Jurkat, Clone E6-1 (cell line): ENCODE results near the gene TRNP1.
A peak's percentile ranks its signal among the peaks of the same experiment; 100 is the strongest.

ENCODE experiments used
- DNase-seq: peaks from one replicate; pipeline ENCODE4 v3.0.0-alpha.2; 2011; ENCODE audit warnings: low read depth, low spot score
- H3K4me3 ChIP-seq: 2 replicates; pipeline ENCODE4 v1.5.1; 2011; ENCODE audit warnings: mild to moderate bottlenecking, low read length, control low read depth, moderate library complexity

TRNP1 gene

DNA sequence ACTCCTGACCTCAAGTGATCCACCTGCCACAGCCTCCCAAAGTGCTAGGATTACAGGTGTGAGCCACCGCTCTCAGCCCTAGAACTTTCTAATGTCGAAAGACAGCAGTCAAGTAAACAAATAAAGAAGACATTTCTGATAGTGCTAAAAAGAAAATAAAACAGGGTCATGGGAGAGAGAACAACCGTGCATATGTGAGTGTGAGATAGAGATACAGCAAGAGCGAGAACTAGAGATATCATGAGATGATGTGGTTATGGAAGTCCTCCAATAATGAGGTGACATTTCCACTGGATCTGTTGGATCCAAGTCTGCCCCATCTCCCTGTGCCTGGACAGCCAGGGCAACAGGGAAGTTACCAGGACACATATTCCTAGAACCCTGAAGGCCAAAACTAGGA, 23.7 kb downstream of the TRNP1 start:
- H3K4me3 ChIP-seq, result no peak overlapping the region
- no peak for DNase-seq

DNA sequence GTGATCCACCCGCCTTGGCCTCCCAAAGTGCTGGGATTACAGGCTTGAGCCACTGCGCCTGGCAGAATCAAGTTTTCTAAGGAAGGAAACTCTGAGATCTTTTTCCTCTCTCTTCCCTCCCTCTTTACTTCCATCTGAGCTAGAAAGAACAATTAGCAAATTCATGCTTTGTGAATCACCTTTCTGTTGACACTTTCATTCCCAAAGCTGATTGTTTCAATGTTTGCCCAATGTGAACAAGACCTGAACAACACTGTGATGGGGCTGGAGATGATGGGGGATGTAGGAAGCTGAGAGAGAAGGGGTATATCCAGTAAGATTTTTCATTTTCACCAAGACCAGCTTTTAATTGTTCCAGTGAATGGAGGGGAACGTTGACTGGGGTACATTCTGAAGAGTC, 24.8 kb downstream of the TRNP1 start:
- no peak overlapping the region for H3K4me3 ChIP-seq
- DNase-seq, result no peak

DNA sequence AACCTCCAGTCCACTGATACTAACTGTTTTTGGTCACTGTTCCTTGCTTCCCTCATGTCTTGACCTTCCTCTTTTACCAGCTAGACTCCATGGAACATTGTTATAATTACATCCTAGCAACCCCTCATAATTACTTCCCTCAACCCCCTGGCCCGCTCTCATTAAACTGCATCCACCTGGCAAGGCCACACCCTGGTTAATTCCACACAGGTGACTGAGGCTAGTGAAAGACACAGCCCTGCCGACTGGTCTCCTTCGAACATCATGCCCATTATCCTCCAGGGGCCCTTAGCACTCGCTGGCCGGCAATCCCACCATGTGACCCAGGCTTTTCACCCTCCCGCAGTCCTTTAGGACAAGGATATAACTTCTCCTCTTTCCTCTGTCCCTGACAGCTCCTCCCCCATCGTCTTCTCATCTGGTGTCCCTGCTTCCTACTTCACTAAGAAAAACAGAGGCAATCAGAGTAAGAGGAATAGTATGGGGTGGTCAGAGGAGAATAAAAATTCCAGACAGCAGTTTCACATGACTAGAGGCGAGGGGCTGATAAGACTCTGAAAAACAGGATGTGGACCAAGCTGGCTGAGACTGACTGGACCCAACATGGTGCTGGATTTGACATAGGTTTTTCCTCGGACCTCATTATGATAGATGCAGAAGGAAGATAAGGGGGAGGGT, 28.0 kb downstream of the TRNP1 start:
- H3K4me3 ChIP-seq, result no peak overlapping the region
- no peak for DNase-seq

DNA sequence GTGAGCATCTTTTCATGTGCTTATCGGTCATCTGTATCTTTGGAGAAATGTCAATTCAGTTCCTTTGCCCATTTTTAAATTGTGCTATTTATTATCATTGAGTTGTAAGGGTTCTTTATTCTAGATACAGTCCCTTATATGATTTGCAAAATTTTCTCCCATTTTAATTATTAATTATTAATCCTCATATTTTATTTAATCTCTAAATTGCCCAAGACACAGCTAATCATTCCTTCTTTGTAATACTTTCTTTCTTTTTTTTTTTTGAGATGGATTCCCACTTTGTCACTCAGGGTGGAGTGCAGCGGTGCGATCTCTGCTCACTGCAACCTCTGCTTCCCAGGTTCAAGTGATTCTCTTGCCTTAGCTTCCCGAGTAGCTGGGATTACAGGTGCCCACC, 32.2 kb downstream of the TRNP1 start:
- no peak for DNase-seq
- no peak overlapping the region for H3K4me3 ChIP-seq

DNA sequence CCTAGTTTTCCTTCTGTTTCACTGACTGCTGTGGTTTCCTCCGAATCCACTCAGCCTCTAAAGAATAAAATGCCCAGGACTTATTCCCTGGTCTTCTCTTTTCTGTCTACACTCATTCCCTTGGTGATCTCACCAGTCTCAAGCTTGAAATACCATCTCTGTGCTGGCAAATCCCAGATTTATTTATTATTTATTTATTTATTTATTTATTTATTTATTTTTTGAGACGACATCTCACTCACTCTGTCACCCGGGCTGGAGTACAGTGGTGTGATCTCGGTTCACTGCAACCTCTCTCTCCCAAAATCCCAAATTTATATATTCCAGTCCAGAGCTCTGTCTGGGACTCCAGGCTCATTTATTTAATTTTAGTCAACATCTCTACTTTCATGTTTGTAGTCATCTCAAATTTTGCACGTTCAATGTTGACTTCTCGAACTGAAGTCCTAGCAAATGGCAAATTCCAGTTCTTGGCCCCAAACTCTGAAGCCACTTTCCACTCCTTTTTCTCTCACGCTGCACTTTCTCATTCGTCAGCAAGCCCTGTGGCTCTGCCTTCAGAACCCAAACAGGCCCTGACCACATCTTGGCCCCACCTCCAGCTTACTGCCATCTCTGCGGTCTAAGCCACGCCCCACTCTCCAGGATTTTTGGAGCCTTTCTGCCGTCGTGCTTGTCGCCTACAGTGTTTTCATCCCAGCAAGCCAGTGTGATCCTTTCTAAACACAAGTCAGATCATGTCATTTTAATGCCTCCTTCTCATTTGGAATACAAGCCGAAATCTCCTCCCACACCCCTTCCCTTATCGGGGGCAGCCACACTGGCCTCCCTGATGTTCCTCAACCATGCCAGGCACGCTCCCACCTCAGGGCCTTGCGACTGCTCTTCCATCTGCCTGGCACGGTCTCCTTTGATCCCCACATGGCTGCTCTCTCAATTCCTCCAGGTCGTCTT, 33.4 kb downstream of the TRNP1 start:
- no peak for DNase-seq
- no peak overlapping the region for H3K4me3 ChIP-seq

DNA sequence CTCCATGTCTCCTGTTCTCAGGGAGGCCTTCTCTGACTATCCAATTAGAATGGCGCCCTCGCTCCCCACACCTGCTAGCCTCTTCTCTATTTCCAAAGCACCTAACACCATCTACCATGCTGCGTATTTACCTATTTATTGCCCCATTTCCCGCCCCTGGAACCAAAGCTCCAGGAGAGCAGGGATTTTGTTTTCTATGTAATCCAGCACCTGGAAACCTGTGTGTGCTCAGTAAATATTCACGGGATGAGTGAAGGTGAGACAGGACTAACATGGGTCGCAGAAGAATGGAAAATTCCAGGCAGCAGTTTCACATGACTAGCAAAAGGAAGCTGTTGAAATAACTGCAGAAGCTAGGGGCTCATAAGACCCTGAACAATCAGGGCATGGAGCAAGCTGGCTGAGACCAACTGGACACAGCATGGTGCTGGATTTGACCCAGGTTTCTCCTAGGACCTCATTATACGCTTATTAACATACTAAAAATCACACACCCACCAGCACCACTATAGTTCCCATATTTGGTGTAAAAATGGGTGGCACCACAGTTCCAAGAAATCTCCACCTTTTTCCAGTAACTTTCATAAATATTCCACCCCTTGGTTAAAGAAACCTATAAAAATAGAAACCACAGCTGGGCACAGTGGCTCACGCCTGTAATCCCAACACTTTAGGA, 34.2 kb downstream of the TRNP1 start:
- H3K4me3 ChIP-seq, result no peak overlapping the region
- DNase-seq, result no peak

DNA sequence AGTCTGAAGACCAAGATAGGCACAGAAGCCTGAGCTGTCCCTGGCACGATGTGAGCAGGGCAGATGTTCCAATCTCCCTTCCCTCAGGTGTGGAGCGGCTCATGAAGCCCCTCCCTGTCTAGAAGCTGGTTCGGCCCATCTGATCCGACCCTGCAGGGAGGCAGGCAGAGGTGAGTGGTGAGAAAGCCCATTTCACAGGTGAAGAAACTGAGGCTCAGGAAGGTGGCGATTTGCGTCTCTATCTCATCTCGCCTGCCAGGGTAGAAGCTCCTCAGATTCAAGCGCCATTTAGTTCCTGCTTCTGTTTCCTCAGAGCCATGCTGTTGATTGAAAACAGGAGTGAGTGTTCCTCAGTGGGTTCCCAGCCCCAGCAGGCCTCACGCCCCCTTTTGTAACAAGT, 36.0 kb downstream of the TRNP1 start:
- no peak for DNase-seq

DNA sequence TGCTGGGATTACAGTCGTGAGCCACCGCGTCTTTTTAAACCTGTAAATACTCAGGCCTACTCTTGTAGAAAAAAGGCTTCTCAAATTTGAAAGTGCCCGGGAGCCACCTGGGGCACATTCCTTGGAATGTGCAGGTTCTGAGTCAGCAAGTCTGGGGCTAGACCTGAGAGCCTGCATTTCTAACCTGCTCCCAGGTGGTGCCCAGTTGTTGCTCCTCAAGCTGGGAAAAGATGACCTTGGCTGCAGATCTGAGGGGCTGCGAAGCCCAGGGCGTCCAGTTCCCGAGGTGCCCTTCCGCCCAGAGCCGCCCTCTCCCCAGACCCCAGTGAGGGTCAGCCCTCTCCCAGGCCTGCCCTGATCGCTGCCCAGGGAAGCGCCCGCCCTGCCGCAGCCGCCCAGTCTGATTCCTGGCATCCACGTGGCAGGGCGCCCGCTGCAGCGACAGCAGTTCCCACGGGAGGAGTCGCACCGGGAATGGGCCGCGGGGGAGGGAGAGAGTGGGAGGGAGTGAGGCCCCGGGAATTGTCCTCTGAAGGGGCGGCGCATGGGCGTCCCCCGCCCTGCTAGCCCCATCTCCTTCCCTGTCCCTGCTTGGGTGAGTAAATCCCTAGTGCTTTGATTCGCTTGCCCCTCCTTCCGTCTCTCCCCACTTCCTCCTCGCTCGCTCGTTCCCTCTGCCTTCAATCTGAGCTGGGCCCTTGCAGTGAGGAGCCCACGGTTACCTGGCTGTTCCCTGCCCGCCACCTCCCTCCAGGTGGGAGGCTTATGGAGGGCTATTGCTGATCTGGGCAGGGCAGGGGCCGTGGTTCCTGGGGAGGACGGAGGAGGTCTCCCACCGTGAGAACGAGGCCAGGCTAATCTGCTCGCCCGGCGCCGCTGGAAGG, 38.0 kb downstream of the TRNP1 start:
- DNase-seq, result no peak
- no peak overlapping the region for H3K4me3 ChIP-seq

More for the DNA sequence above, 36.0 kb downstream of the TRNP1 start:
- no peak overlapping the region for H3K4me3 ChIP-seq

DNA sequence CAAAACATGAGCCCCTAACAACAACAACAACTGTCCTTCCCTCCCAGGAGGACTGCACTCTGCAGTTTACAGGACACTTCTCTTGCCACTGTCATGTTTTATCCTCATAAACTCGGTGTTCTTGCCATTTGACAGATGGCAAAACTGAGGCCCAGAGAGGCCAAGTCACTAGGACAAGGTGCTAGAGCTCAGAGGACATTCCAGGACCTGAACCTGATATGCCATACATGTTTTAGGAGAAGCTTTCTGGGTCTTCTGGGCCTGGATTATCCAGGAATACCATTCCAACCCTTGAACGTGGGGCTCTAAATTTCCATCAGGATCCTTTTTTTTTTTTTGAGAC, 38.6 kb downstream of the TRNP1 start:
- no peak overlapping the region for H3K4me3 ChIP-seq

DNA sequence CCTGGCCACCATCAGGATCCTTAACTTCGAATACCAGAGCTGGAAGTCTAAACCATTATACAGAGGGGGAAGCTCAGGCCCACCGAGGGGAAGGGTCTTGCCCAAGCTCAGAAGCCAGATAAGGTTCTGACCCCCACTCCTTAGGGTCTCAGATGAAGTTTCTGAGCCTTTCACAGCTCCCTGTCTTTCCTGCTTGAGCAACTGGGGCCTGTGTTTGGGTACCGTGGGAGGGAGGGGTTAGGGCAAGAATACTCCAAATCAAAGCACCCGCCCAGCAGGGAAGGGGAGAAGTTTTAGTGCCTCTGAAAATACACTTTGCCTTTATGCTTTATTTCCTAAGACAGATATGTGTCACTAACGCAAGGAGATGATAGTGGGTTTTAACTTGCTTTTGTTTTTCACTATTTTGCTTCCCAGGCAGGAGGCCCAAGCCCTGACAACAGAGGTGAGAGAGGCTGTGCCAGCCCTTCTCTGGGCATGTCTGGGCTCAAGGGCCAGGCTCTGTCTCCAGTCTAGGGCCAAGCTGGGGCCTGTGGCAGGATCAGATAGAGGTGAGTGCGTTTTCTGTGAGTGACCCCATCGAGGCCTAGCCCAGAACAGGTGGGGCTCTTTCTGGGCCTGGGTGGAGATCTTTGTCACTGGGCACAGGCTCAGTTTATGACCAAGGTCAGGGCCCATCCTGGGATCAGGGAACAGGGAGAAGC, 39.7 kb downstream of the TRNP1 start:
- H3K4me3 ChIP-seq, result no peak overlapping the region
- no peak for DNase-seq

More for the DNA sequence above, 38.6 kb downstream of the TRNP1 start:
- no peak for DNase-seq

DNA sequence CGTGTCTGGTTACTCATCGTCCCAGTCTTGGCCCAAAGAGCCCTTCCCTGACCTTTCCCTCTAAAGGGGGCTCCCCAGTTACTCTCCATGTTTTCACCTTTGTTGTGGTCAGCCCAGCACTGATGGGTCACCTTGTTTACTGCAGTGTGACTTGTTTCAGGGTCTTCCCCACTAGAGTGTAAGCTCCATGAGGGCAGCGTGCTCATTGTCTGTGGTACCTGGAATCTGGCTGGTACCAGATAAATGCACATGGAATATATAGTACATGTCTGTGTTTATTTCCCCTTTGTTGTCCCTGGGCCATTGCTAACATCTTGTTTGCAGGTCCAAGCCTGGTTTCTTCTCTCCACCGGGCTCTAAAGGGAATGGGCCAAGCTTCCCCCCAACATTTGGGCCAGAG, 41.9 kb downstream of the TRNP1 start:
- H3K4me3 ChIP-seq, result no peak overlapping the region
- DNase-seq, result no peak

DNA sequence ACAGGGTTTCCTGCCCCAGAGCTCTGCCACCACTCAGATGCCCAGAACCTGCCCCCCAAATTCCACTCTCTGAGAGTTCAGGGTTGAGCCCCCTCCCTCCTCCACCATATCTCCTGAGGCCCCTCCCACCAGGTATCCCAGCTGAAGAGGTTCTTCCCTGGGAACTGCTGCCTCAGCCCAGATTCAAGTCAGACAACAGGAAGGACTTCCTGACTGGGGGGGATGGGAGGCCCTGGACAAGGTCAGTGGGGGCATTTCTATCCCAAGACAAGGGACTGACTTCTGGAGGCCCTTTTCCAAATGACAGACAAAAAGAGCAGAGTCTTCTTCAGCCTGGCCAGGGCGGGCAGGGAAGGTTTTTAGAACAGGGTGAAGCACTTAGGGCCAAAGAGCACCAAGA, 43.2 kb downstream of the TRNP1 start:
- DNase-seq, result no peak
- no peak overlapping the region for H3K4me3 ChIP-seq

DNA sequence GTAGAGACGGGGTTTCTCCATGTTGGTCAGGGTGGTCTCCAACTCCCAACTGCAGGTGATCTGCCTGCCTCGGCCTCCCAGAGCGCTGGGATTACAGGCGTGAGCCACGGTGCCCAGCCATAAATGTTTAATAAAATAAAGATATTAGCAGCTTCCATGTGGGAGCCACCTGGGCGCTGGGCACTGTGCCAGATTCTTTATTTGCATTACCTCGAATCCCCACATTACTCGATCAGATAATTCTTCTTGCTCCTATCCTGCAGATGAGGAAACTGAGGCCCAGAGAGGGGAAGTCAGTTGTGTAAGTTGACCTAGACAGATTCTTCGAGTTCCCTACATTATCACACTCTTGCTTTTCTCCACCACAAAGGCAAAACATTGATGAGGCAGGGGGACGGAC, 44.0 kb downstream of the TRNP1 start:
- no peak overlapping the region for H3K4me3 ChIP-seq
- DNase-seq, result no peak

DNA sequence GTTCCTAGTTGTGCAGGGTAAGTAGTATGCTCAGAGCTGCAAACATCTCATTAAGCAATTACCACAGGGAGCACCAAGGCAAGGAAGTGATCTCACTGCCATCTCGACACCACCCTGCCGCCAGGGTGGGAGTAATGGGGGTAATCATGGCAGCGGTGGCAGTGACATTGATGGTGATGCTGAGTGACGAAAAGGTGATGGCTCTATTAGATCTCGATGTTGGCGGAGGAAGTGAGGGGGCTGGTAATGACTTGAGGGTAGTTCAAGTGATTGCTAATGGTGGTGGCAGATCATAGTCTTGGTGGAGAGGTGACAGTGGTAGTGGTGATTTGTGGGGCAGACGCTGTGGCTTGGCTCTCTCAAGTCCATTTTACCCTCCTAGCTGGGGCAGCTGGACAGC, 44.5 kb downstream of the TRNP1 start:
- no peak overlapping the region for H3K4me3 ChIP-seq
- no peak for DNase-seq

DNA sequence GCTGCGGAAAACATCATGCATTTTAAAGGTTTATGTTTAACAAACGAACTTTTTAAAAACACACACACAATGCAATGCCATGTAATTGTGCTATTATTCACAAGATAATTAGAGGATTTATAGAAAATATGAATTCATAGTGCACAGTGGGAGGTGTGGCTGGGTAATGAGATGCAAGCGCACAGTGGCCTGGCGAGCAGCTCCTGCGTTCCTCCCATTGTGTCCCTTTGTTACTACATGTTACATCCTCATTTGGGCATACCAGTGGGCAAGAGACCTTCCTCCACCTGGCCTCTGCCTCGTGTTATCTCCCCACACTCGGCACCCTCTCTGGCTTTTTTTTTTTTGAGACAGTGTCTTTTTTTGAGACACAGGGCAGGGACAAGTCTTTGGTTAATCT, 49.2 kb downstream of the TRNP1 start:
- DNase-seq, result no peak
- no peak overlapping the region for H3K4me3 ChIP-seq

DNA sequence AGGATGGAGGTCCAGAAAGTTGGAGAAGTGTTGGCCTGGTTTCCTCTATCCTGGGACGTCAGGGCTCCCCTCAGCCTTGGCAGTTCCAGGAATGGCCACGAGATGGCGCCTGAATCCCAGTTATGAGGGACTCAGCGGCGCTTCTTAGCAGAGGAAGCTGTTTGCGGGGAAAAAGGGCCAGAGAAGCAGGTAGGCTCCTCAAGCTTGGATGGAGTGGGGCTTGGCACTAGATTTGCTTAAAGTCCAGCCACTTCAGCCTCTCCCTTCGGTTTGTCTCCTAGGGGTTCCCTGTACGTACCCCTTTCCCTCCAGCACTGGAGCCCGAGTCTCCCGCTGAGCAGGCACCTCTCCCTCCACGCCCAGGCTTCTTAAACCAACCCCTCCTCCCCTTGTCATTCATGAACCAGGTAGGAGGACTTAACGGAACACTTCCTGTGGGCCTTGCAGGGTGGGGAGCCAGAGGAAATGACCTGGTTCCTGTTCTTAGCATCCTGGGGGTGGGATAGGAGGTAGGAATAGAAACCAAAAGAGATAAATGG, 51.2 kb downstream of the TRNP1 start:
- H3K4me3 ChIP-seq, result peak overlapping the region; percentile 37
- DNase-seq, result peak; percentile 56

DNA sequence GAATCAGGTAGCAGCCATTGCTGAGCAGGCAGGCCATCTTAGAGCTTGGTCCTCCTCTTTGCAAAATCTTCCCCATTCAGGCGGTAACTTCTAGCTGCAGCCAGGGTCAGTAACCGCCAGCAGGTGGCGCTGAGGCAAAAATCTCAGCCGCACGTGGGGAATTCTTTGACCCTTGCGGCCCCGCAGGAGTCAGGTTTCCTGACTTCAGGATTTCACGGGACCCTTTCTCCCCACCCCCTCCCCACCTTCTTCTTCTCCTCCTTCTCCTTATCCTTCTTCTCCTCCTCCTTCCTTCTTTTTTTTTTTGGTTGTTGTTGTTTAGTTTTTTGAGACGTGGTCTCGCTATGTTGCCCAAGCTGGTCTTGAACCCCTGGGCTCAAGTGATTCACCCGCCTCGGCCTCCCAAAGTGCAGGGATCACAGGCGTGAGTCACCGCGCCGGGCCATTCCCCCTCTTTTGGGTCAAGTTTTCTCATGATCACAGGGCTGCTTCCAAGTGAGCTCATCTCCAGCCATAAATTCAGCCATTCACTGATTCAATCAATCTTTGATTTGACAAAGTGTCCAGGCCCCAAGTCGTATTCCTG, 52.6 kb downstream of the TRNP1 start:
- DNase-seq, result peak; percentile 42
- no peak overlapping the region for H3K4me3 ChIP-seq

DNA sequence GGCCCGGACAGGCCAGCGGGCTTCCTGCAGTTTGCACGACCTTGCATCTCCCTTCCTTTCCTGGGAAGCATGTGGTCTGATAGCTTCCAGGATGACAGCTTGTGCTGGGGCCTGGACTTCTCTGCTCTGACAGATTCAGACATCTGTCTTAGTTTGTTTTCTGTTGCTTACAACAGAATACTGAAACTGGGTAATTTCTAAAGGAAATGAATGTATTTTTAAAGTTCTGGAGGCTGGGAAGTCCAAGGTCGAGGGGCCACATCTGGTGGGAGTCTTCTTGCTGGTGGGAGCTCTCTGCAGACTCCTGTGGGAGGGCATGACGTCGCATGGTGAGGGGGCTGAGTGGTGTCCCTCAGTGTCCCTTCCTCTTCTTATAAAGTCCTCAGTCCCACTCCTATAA, 54.4 kb downstream of the TRNP1 start:
- no peak for DNase-seq
- H3K4me3 ChIP-seq, result no peak overlapping the region
